ENCODE results near the gene TRPV4.
A peak's percentile ranks its signal among the peaks of the same experiment; 100 is the strongest.

The TRPV4 gene

GRCh38 chr12:109804820-109805761 is 28.1 kb downstream of the TRPV4 start:
- DNase-seq, result peak; percentile 24

- no peak for DNase-seq
These were observed 29.5 kb downstream of the TRPV4 start for GRCh38 chr12:109803678-109804077.

GRCh38 chr12:109802828-109803227 is 30.4 kb downstream of the TRPV4 start:
- no peak for DNase-seq

- DNase-seq, result no peak
These were observed 32.7 kb downstream of the TRPV4 start for GRCh38 chr12:109800536-109800935.

GRCh38 chr12:109798691-109799090 is 34.5 kb downstream of the TRPV4 start:
- no peak for DNase-seq

- DNase-seq, result no peak
These were observed 35.1 kb downstream of the TRPV4 start for GRCh38 chr12:109797905-109798669.

- no peak for DNase-seq
These were observed 37.1 kb downstream of the TRPV4 start for GRCh38 chr12:109796057-109796456.

- DNase-seq, result no peak
These were observed 38.2 kb downstream of the TRPV4 start for GRCh38 chr12:109795023-109795422.

- no peak for DNase-seq
These were observed 39.2 kb downstream of the TRPV4 start for GRCh38 chr12:109793826-109794501.

- DNase-seq, result no peak
These were observed 39.8 kb downstream of the TRPV4 start for GRCh38 chr12:109793411-109793810.

GRCh38 chr12:109792992-109793391 is 40.2 kb downstream of the TRPV4 start:
- no peak for DNase-seq

- DNase-seq, result no peak
These were observed 43.6 kb downstream of the TRPV4 start for GRCh38 chr12:109789526-109790048.

- no peak for DNase-seq
These were observed 46.4 kb downstream of the TRPV4 start for GRCh38 chr12:109786799-109787198.

GRCh38 chr12:109785854-109786253 is 47.3 kb downstream of the TRPV4 start:
- DNase-seq, result no peak

GRCh38 chr12:109783965-109784244 is 49.3 kb downstream of the TRPV4 start:
- no peak for DNase-seq

- no peak for DNase-seq
These were observed 49.8 kb downstream of the TRPV4 start for GRCh38 chr12:109783135-109783964.

- no peak for DNase-seq
These were observed 50.9 kb downstream of the TRPV4 start for GRCh38 chr12:109782326-109782703.

GRCh38 chr12:109781668-109782325 is 51.4 kb downstream of the TRPV4 start:
- no peak for DNase-seq

- DNase-seq, result no peak
These were observed 53.8 kb downstream of the TRPV4 start for GRCh38 chr12:109779382-109779781.

- DNase-seq, result no peak
These were observed 54.5 kb downstream of the TRPV4 start for GRCh38 chr12:109778684-109779083.

- no peak for DNase-seq
These were observed 55.7 kb downstream of the TRPV4 start for GRCh38 chr12:109777544-109777943.

GRCh38 chr12:109776624-109777023 is 56.6 kb downstream of the TRPV4 start:
- DNase-seq, result no peak

Data from NCI-H1092 treated with DMSO at 0.1 percent for 48 hours (cell line).